Measurements from ENCODE around the gene CPTP. TPM values are rescaled to one million over a fixed set of nuclear protein-coding genes. Genes with fewer than 3 reads are reported as not detected.

The CPTP gene
- total RNA-seq, 3 donors from 2014 or later (not counting 1 experiment from before 2014, with no cell fraction given): 8.0 to 14.6 (median 12.3) TPM

- 76% methylated on average over 26 of the region's 26 CpGs for WGBS (ENCODE audit: insufficient coverage)
- H3K27ac ChIP-seq (ENCODE audit: low read length): no peak overlapping the region
- H3K9me3 ChIP-seq (ENCODE audit: control insufficient read depth, insufficient read depth, low read length): no peaks in the 10 kb centered on the region
- Mint-ChIP-seq H3K27ac (peak overlapping the region in 1 of 2 donors; percentile 53), H3K9me3 (no peaks in the 10 kb centered on the region), H3K36me3 (no peaks in the 10 kb centered on the region), H3K4me3 (peak overlapping the region; percentile 76), H3K27me3 (ENCODE audit: low read depth in 2 of 2) (peaks cover 0 to 3% of the 10 kb centered on the region in 2 donors), H3K4me1 (peaks cover 0 to 35% of the 10 kb centered on the region in 2 donors)
- TF ChIP-seq CTCF (IDR thresholded peaks at IDR 0.05): no peak
- ATAC-seq (no peak), DNase-seq (no peak)
- intact Hi-C loops (cut with micrococcal nuclease): no loop called here
- peak overlapping the region; percentile 17 for H3K4me3 ChIP-seq (ENCODE audit: low read length)
- H3K36me3 ChIP-seq (ENCODE audit: control insufficient read depth, insufficient read depth, low read length): no peaks in the 10 kb centered on the region
- peaks cover 7% of the 10 kb centered on the region for H3K27me3 ChIP-seq (ENCODE audit: control insufficient read depth, insufficient read depth, low read length)
- peaks cover 23% of the 10 kb centered on the region for H3K4me1 ChIP-seq (ENCODE audit: control insufficient read depth, insufficient read depth, low read length)
Observed at GRCh38 chr1:1347663-1348419, 23.2 kb downstream of the CPTP start.

- Histone ChIP-seq H3K27me3 (ENCODE audit: control insufficient read depth, insufficient read depth, low read length) (peaks cover 15% of the 10 kb centered on the region), H3K9me3 (ENCODE audit: control insufficient read depth, insufficient read depth, low read length) (no peaks in the 10 kb centered on the region), H3K27ac (ENCODE audit: low read length) (no peak overlapping the region), H3K4me3 (ENCODE audit: low read length) (peak overlapping the region; percentile 47), H3K36me3 (ENCODE audit: control insufficient read depth, insufficient read depth, low read length) (no peaks in the 10 kb centered on the region), H3K4me1 (ENCODE audit: control insufficient read depth, insufficient read depth, low read length) (peaks cover 27% of the 10 kb centered on the region)
- Mint-ChIP-seq H3K4me3 (peak overlapping the region; percentile 79), H3K9me3 (no peaks in the 10 kb centered on the region), H3K27ac (peak overlapping the region in 1 of 2 donors; percentile 53), H3K36me3 (no peaks in the 10 kb centered on the region), H3K4me1 (peaks cover 0 to 32% of the 10 kb centered on the region in 2 donors), H3K27me3 (ENCODE audit: low read depth in 2 of 2) (peaks cover 0 to 3% of the 10 kb centered on the region in 2 donors)
- intact Hi-C loops (cut with micrococcal nuclease): no loop called here
- DNase-seq (peak in 1 of 2 donors; percentile 31), ATAC-seq (peak; percentile 39 to 45 (median 45))
- WGBS (ENCODE audit: insufficient coverage): under 1% methylated on average over 109 of the region's 109 CpGs
- no peak for TF ChIP-seq CTCF (IDR thresholded peaks at IDR 0.05)
Observed at GRCh38 chr1:1348420-1349255, 24.0 kb downstream of the CPTP start.

GRCh38 chr1:1349256-1350012, 24.8 kb downstream of the CPTP start, which contains the start of gene DVL1:
Gene DVL1 (minus strand): TSS chr1:1349418. CDS start chr1:1349065, 353 bp downstream.
- peak within 1 kb of the TSS; percentile 47 for H3K4me3 ChIP-seq (ENCODE audit: low read length)
- H3K9me3 Mint-ChIP-seq: no peaks in the 10 kb centered on the region
- peak within 1 kb of the TSS in 1 of 2 donors; percentile 53 for H3K27ac Mint-ChIP-seq
- H3K4me3 Mint-ChIP-seq: peak within 1 kb of the TSS; percentile 79
- H3K9me3 ChIP-seq (ENCODE audit: control insufficient read depth, insufficient read depth, low read length): no peaks in the 10 kb centered on the region
- H3K4me1 ChIP-seq (ENCODE audit: control insufficient read depth, insufficient read depth, low read length): peaks cover 34% of the 10 kb centered on the region
- peaks cover 0 to 35% of the 10 kb centered on the region in 2 donors for H3K4me1 Mint-ChIP-seq
- peaks cover 18% of the 10 kb centered on the region for H3K27me3 ChIP-seq (ENCODE audit: control insufficient read depth, insufficient read depth, low read length)
- peaks cover 0 to 3% of the 10 kb centered on the region in 2 donors for H3K27me3 Mint-ChIP-seq (ENCODE audit: low read depth in 2 of 2)
- ATAC-seq: peak; percentile 83 to 93 (median 83)
- peak; percentile 77 to 83 for DNase-seq
- H3K36me3 Mint-ChIP-seq: no peaks in the 10 kb centered on the region
- under 1% methylated on average over 117 of the region's 122 CpGs for WGBS (ENCODE audit: insufficient coverage)
- TF ChIP-seq CTCF (IDR thresholded peaks at IDR 0.05): peak; percentile 26
- no peaks in the 10 kb centered on the region for H3K36me3 ChIP-seq (ENCODE audit: control insufficient read depth, insufficient read depth, low read length)
- H3K27ac ChIP-seq (ENCODE audit: low read length): peak within 1 kb of the TSS; percentile 45
- intact Hi-C loops (cut with micrococcal nuclease): no loop called here
